BLaER1 (cell line): ENCODE measurements around the gene ABI1.

Source experiments
- H3K27ac ChIP-seq: shearing (Covaris generic); formaldehyde crosslinking; 2 replicates; pipeline ENCODE4 v1.8.1; 2022
- H3K27me3 ChIP-seq: shearing (Covaris generic); formaldehyde crosslinking; 2 replicates; pipeline ENCODE4 v1.8.1; 2022
- H3K36me3 ChIP-seq: shearing (Covaris generic); formaldehyde crosslinking; 2 replicates; pipeline ENCODE4 v1.8.1; 2022
- H3K4me1 ChIP-seq: shearing (Covaris generic); formaldehyde crosslinking; 2 replicates; pipeline ENCODE4 v1.8.1; 2022
- H3K4me2 ChIP-seq: shearing (Covaris generic); formaldehyde crosslinking; 2 replicates; pipeline ENCODE4 v1.8.1; 2022
- H3K4me3 ChIP-seq: shearing (Covaris generic); formaldehyde crosslinking; 2 replicates; pipeline ENCODE4 v1.8.1; 2022
- H3K9ac ChIP-seq: shearing (Covaris generic); formaldehyde crosslinking; 2 replicates; pipeline ENCODE4 v1.8.1; 2022
- H3K9me3 ChIP-seq: shearing (Covaris generic); formaldehyde crosslinking; 2 replicates; pipeline ENCODE4 v1.8.1; 2022
- H4K20me1 ChIP-seq: shearing (Covaris generic); formaldehyde crosslinking; 2 replicates; pipeline ENCODE4 v1.8.1; 2022
- Cebpa-rat ChIP-seq: shearing (Covaris generic); IDR thresholded peaks from 2 replicates; pipeline ENCODE4 v1.8.1; 2022

ABI1 gene

DNA sequence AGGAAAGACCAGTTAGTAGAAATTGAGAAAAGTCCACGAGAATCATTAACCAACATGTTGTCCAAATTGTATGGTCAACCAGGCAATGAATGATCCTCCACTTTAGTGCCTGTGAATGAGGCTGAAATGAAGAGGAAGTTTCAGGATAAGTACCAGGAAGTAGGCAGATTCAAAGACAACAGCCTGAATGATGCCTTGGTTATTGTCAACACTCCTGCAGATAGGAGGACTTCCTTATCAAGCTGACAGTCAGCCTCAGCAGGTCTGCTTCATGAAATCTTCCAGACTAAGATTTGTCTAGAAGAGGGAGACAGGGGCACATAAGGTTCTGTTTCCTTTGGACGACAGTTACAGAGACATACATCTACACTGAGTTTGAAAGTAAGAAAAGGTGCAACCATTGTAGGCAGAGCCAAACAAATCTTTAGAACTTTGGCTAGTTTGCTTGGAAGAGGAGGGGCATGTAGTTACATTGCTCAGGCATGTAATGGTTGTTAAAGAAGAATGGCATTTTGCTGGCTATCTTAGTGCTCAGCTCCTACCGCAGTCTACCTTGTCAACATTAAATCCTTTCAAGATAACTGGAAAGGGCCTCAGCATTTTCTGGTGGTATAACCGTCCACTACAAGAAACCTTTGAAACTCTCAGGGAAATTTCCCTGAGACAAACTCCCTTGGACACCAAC lies 81.4 kb downstream of the ABI1 start:
- peaks cover 50% of the 10 kb centered on the region for H3K36me3 ChIP-seq

DNA sequence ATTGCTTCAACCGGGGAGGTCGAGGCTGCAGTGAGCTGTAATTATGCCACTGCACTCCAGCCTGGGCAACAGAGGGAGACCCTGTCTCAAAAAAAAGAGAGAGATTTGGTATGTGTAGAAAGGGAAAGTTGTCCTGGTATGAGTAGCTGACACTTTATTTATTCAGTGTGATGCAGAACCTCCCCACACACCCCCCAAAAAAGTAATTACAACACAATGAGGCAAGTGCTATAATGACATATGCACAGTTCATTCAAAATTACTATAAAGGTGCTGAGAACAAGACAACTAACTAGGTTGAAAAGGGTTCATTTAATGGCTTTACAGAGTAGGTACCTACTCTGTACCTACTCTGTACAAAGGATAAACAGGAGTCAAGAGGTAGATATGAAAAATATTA lies 83.1 kb downstream of the ABI1 start:
- no peak overlapping the region for H3K27ac ChIP-seq
- H4K20me1 ChIP-seq: peaks cover 57% of the 10 kb centered on the region
- H3K27me3 ChIP-seq: no peaks in the 10 kb centered on the region
- H3K9ac ChIP-seq: no peak overlapping the region
- no peak for TF ChIP-seq Cebpa-rat
- peaks cover 51% of the 10 kb centered on the region for H3K36me3 ChIP-seq
- peaks cover 16% of the 10 kb centered on the region for H3K9me3 ChIP-seq
- H3K4me2 ChIP-seq: no peak overlapping the region
- H3K4me1 ChIP-seq: peaks cover 30% of the 10 kb centered on the region
- H3K4me3 ChIP-seq: no peak overlapping the region

More for the DNA sequence above, 81.4 kb downstream of the ABI1 start:
- no peak for TF ChIP-seq Cebpa-rat
- Histone ChIP-seq H3K4me1 (peaks cover 40% of the 10 kb centered on the region), H4K20me1 (peaks cover 57% of the 10 kb centered on the region), H3K9ac (no peak overlapping the region), H3K27ac (no peak overlapping the region), H3K4me2 (no peak overlapping the region), H3K27me3 (no peaks in the 10 kb centered on the region), H3K9me3 (peaks cover 16% of the 10 kb centered on the region), H3K4me3 (no peak overlapping the region)

DNA sequence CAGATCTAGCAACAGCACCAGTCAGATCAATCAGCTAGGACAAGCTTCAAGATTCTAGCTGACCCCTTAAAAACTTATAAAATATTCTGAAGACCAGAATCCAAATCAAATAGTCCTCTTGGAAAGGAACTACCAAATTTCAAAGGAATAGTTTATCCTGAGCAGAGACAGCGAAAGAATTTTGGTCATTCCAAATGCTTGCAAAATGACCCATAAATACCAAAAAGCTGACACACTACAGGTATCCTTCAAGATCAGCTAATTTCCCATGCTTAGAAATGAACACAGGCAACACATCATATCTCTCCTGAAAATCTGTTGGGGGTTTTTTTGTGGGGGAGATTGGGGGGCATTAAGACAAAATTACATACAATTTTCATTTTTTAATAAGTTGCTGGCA lies 84.5 kb downstream of the ABI1 start:
- no peak for TF ChIP-seq Cebpa-rat
- peaks cover 52% of the 10 kb centered on the region for H4K20me1 ChIP-seq
- no peak overlapping the region for H3K4me3 ChIP-seq
- H3K36me3 ChIP-seq: peaks cover 38% of the 10 kb centered on the region
- peaks cover 16% of the 10 kb centered on the region for H3K9me3 ChIP-seq
- H3K4me1 ChIP-seq: peaks cover 22% of the 10 kb centered on the region
- no peaks in the 10 kb centered on the region for H3K27me3 ChIP-seq
- H3K27ac ChIP-seq: no peak overlapping the region
- no peak overlapping the region for H3K4me2 ChIP-seq
- H3K9ac ChIP-seq: no peak overlapping the region

DNA sequence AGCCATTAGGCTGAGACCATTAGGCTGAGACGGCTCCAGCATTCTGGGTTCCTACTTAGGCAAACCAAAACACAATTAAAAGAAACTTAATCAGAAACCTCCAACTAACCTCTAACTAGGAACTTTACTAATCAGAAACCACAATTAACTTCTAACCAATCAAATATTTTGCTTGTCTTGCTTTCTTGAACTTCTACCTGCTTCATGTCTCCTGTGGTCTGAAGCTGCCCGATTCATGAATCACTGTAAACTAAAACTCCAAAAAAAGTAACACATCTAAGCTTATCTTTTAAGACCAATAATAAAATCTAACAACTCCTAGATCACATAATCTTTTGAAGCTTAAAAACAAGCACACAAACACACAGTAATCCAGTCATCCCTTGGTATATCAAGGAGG lies 87.1 kb downstream of the ABI1 start:
- peaks cover 30% of the 10 kb centered on the region for H3K36me3 ChIP-seq
- no peak overlapping the region for H3K4me2 ChIP-seq
- H3K4me1 ChIP-seq: peaks cover 14% of the 10 kb centered on the region
- H3K27me3 ChIP-seq: no peaks in the 10 kb centered on the region
- H3K4me3 ChIP-seq: no peak overlapping the region
- no peak for TF ChIP-seq Cebpa-rat
- no peak overlapping the region for H3K9ac ChIP-seq
- no peak overlapping the region for H3K27ac ChIP-seq
- H3K9me3 ChIP-seq: no peaks in the 10 kb centered on the region
- H4K20me1 ChIP-seq: peaks cover 26% of the 10 kb centered on the region

DNA sequence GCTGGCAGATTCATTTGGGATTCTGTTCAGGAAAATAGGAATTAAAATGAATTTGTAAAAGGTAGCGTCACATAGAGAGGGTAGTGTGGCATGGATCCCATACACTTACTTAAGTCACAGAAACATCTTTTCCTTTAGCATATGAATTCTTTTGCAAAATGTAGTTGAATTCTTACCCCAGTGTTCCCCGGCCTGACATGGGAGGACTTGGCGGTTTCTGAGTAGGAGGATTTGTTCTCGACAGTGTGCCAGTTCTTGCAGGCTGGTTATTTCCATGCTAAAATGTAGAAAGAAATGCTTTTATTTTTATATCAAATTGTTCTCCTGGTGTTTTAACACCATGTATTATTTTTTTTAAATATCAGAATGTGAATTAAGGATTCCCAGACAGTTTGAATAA lies 90.7 kb downstream of the ABI1 start:
- H3K27me3 ChIP-seq: no peaks in the 10 kb centered on the region
- H4K20me1 ChIP-seq: peaks cover 7% of the 10 kb centered on the region; the same call in 1 of the 2 replicates
- H3K9ac ChIP-seq: no peak overlapping the region
- no peaks in the 10 kb centered on the region for H3K9me3 ChIP-seq
- H3K4me1 ChIP-seq: peaks cover 14% of the 10 kb centered on the region
- no peak overlapping the region for H3K27ac ChIP-seq
- peak overlapping the region; percentile 45 for H3K4me2 ChIP-seq
- H3K4me3 ChIP-seq: no peak overlapping the region
- no peak for TF ChIP-seq Cebpa-rat
- peaks cover 49% of the 10 kb centered on the region for H3K36me3 ChIP-seq

DNA sequence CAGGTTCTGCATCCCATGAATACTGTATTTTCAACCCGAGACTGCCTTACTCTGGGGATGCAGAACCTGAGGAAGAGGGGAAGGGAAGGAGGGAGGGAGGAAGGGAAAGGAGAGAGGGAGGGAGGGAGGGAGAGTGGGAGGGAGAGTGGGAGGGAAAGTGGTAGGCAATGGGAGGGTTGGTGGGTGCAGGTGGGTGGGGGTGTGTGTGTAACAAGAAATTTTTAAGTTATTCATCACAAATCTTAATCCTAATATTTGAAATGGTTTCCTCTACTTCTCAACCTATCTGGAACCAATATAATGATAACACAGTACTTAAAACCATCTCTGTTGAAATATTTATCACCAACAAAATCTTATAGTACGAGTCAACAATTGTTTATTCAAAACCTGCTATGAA lies 95.2 kb downstream of the ABI1 start:
- Histone ChIP-seq H3K4me2 (no peak overlapping the region), H3K9ac (no peak overlapping the region), H4K20me1 (no peaks in the 10 kb centered on the region)

DNA sequence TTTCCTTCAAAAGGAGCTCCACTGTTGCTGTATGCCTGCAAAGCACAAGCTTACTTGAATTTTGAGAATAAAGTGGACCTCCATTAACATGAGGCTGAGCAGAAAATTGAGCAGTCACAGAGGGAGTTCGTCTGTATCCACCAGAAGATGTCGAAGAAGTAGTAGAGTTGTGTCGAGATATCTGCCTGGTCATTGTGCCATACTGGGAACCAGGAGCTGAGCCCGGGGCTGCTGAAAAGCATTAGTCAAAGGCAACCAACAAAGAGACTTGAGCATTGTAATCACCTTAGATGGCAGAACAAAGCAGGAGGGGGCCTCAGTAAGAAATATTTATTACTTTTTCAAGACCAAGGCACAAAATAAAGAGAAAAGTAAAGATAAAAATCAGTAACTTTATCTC lies 101.8 kb downstream of the ABI1 start:
- H3K9ac ChIP-seq: no peak overlapping the region
- no peak overlapping the region for H3K4me2 ChIP-seq
- peaks cover 19% of the 10 kb centered on the region for H3K4me1 ChIP-seq
- H4K20me1 ChIP-seq: no peaks in the 10 kb centered on the region
- H3K27ac ChIP-seq: no peak overlapping the region
- no peaks in the 10 kb centered on the region for H3K9me3 ChIP-seq
- no peaks in the 10 kb centered on the region for H3K27me3 ChIP-seq
- TF ChIP-seq Cebpa-rat: no peak
- H3K36me3 ChIP-seq: peaks cover 52% of the 10 kb centered on the region
- H3K4me3 ChIP-seq: no peak overlapping the region

More for the DNA sequence above, 95.2 kb downstream of the ABI1 start:
- no peak for TF ChIP-seq Cebpa-rat
- Histone ChIP-seq H3K9me3 (no peaks in the 10 kb centered on the region), H3K27me3 (no peaks in the 10 kb centered on the region), H3K36me3 (peaks cover 76% of the 10 kb centered on the region), H3K27ac (no peak overlapping the region), H3K4me1 (peaks cover 14% of the 10 kb centered on the region), H3K4me3 (no peak overlapping the region)

DNA sequence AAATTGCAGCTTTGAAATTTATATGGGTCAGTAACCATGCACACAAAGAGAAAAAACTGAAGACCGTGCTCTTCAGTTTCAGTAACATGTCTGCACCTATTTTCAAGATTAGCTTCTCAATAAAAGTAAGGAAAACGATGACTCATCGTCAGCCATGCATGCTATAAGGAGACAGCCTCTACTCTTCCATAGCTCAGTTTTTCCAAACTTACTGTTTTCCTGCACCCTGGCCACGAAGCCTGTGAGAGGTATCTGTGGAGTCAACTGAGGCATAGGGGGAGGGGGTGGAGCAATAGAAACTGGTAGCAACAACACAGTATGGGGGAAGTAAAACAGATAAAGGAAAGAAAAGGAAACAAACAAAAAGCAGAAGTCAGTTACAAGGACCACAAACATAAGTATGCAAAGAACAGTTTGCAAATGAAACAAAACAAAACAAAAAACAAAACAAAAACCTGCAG lies 105.3 kb downstream of the ABI1 start:
- H3K4me2 ChIP-seq: peak overlapping the region; percentile 75
- TF ChIP-seq Cebpa-rat: no peak
- H3K36me3 ChIP-seq: peaks cover 45% of the 10 kb centered on the region
- H3K27me3 ChIP-seq: no peaks in the 10 kb centered on the region
- no peak overlapping the region for H3K4me3 ChIP-seq
- H3K9me3 ChIP-seq: no peaks in the 10 kb centered on the region
- H3K4me1 ChIP-seq: peaks cover 19% of the 10 kb centered on the region
- H4K20me1 ChIP-seq: no peaks in the 10 kb centered on the region
- H3K9ac ChIP-seq: no peak overlapping the region
- peak overlapping the region; percentile 36; the same call in 1 of the 2 replicates for H3K27ac ChIP-seq

DNA sequence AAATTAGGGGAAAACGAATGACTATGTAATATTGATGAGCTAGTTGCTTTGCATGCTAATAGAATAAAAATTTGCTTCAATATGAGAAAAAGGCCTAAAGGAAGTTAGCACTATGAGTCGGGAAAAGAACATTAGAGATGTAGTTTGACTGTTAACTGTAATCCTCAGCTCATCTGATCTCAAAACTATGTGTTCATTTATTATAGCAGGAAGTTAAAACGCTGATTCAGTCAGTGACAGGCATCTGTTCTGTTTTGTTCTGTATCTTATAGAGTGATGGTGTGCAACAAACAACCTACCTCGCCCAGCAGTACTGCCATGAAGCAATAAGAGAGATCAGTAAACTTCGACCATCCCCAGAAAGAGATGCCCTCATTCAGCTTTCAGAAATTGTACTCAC lies 114.7 kb downstream of the ABI1 start:
- Histone ChIP-seq H3K36me3 (peaks cover 95% of the 10 kb centered on the region), H4K20me1 (0 out of 2 replicates have a peak, but pooled peaks cover 6% of the 10 kb centered on the region), H3K9ac (no peak overlapping the region), H3K9me3 (no peaks in the 10 kb centered on the region), H3K4me3 (no peak overlapping the region), H3K4me2 (no peak overlapping the region), H3K27me3 (no peaks in the 10 kb centered on the region), H3K27ac (no peak overlapping the region), H3K4me1 (peaks cover 3% of the 10 kb centered on the region)
- TF ChIP-seq Cebpa-rat: no peak

DNA sequence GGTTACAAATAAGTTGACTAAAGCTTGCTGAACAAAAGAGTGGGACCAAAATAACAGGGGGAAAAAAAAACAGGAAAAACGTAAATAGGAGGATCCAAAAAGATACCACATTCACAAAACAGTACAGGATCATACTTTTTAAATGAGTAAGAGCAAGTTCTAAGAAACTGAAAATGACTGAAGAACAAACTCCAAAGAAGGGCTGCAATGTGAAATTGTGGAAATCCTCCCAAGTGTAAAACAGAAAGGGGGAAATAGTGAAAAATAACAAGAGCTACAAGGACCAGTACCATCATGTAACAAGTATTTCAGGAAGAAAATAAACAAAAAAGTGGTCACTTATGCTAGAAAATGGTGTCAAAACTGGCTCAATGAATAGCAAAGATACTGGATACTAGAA lies 116.9 kb downstream of the ABI1 start:
- H3K27me3 ChIP-seq: no peaks in the 10 kb centered on the region
- peaks cover 25% of the 10 kb centered on the region for H3K4me1 ChIP-seq
- 0 out of 2 replicates have a peak, but pooled peaks cover 6% of the 10 kb centered on the region for H4K20me1 ChIP-seq
- no peak overlapping the region for H3K4me3 ChIP-seq
- H3K9ac ChIP-seq: no peak overlapping the region
- no peak overlapping the region for H3K4me2 ChIP-seq
- no peak for TF ChIP-seq Cebpa-rat
- no peaks in the 10 kb centered on the region for H3K9me3 ChIP-seq
- peaks cover 97% of the 10 kb centered on the region for H3K36me3 ChIP-seq
- H3K27ac ChIP-seq: no peak overlapping the region
